Measurements from ENCODE around the gene UBAC1. TPM values are rescaled to one million over a fixed set of nuclear protein-coding genes. Genes with fewer than 3 reads are reported as not detected.

The UBAC1 gene
- total and polyA plus RNA-seq, 11 donors = 71.1 to 140 (median 100) TPM

DNA sequence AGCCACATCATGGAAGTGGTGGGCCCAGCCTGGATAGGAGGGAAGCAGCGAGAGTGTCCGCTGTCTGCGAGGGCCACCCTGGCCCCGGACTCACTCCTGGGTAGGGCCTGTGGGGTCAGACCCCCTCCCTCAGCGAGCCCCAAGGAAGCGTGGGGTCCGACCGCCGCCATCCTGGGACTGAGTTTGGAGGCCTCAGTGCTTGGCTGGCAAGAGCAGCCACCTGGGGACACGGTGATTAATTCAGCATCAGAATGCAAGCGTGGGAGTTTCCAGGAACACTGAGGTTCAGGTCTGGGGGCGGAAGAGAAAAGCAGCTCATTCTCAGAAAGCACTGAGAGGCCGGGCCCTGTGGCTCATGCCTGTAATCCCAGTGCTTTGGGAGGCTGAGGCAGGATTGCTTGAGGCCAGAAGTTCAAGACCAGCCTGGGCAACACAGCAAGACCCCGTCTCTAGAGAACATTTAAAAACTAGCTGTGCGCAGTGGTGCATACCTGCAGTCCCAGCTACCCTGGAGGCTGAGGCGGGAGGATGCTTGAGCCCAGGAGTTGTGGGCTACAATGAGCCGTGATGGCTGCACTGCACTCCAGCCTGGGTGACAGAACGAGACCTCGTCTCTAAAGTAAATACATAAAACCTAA is 35.6 kb downstream of the UBAC1 start:
- TF ChIP-seq, protein P1, sequence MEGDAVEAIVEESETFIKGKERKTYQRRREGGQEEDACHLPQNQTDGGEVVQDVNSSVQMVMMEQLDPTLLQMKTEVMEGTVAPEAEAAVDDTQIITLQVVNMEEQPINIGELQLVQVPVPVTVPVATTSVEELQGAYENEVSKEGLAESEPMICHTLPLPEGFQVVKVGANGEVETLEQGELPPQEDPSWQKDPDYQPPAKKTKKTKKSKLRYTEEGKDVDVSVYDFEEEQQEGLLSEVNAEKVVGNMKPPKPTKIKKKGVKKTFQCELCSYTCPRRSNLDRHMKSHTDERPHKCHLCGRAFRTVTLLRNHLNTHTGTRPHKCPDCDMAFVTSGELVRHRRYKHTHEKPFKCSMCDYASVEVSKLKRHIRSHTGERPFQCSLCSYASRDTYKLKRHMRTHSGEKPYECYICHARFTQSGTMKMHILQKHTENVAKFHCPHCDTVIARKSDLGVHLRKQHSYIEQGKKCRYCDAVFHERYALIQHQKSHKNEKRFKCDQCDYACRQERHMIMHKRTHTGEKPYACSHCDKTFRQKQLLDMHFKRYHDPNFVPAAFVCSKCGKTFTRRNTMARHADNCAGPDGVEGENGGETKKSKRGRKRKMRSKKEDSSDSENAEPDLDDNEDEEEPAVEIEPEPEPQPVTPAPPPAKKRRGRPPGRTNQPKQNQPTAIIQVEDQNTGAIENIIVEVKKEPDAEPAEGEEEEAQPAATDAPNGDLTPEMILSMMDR (IDR thresholded peaks at IDR 0.05) = no peak
- TF ChIP-seq POLR2A (IDR thresholded peaks at IDR 0.05) = no peak
- no peak overlapping the region for H3K27ac ChIP-seq
- DNase-seq = no peak

DNA sequence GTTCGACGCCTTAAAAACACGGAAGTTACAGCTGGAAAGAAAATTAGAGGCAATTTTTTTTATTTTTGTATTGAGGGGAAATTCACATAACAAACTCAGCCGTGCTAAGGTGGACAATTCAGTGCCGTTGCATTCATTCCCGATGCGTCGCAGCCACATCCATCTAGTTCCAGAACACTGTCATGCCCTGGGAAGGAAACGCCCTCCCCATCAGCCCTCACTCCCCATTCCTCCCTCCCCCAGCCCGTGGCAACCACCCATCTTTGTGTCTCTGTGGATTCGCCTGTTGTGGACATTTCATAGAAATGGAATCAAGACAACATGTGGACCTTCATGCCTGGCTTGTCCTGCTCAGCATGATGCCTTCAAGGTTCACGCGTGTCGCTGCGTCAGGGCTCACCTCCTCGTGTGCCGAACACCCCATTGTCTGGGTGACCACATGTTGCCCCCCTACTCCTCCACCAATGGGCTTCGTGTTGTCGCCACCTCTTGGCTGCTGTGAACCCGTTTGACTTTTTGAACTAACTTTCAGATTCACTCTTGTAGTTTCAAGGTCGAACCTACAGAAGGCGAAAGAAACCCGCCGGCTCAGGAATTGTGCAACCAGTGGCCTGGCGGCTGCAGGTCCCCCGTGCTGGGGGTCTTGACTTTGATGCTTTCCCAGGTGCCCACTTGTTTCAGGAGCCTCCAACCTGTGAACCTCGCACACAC is 36.4 kb downstream of the UBAC1 start:
- no peak for ATAC-seq
- no peak for DNase-seq
- intact Hi-C loops (cut with DNase I) = no loop called here
- H3K4me3 ChIP-seq = no peak overlapping the region
- peaks cover 0 to 23% (median 2%) of the 10 kb centered on the region in 12 donors for H3K4me1 ChIP-seq
- WGBS, 4 donors = 82 to 86% (median 85%) methylated on average over 27 of the region's 27 CpGs
- H3K27me3 ChIP-seq = no peaks in the 10 kb centered on the region
- no peak overlapping the region for H3K27ac ChIP-seq
- peaks cover 0 to under 1% (median 0%) of the 10 kb centered on the region in 12 donors for H3K9me3 ChIP-seq
- TF ChIP-seq, protein P1 (IDR thresholded peaks at IDR 0.05) = no peak
- TF ChIP-seq POLR2A (IDR thresholded peaks at IDR 0.05) = no peak
- peaks cover 0 to 47% (median 8%) of the 10 kb centered on the region in 9 donors for H3K36me3 ChIP-seq

More for the DNA sequence above, 35.6 kb downstream of the UBAC1 start:
- intact Hi-C loops (cut with DNase I) = no loop called here
- no peak overlapping the region for H3K4me3 ChIP-seq
- WGBS, 4 donors = 90 to 97% (median 93%) methylated on average over 12 to 19 of the region's 19 CpGs
- H3K4me1 ChIP-seq = peaks cover 0 to 29% (median 2%) of the 10 kb centered on the region in 12 donors
- no peak for ATAC-seq
- H3K27me3 ChIP-seq = no peaks in the 10 kb centered on the region
- no peaks in the 10 kb centered on the region for H3K9me3 ChIP-seq
- H3K36me3 ChIP-seq = peaks cover 0 to 50% (median 12%) of the 10 kb centered on the region in 9 donors

DNA sequence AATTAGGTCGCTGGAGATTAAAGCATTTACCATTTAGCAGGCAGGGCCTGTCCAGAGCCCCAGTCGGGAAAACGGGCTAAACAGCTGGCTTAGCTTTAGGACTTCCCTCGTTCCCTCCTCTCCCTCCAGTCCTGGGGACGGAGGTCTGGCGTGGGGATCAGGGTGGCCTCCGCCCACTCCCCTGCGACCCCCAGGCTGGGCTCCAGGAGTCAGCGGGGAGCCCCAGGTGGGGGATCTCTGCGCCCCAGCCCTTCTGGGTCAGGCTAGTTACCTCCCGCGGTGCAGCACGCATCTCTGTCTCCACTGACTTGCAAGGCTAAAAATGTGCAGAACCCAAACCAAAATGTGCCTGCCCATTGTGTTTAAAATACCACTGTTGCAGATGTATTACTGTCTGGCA is 37.7 kb downstream of the UBAC1 start:
- Histone ChIP-seq H3K9me3 (peaks cover 0 to 11% (median 3%) of the 10 kb centered on the region in 12 donors), H3K36me3 (peaks cover 0 to 39% (median 8%) of the 10 kb centered on the region in 9 donors), H3K27me3 (no peaks in the 10 kb centered on the region), H3K27ac (no peak overlapping the region), H3K4me1 (peaks cover 0 to 14% (median 2%) of the 10 kb centered on the region in 12 donors), H3K4me3 (no peak overlapping the region)
- no peak for ATAC-seq
- DNase-seq = no peak
- 93 to 98% (median 96%) methylated on average over 13 of the region's 13 CpGs for WGBS, 4 donors
- intact Hi-C loops (cut with DNase I) = no loop called here
- TF ChIP-seq POLR2A (IDR thresholded peaks at IDR 0.05) = no peak
- TF ChIP-seq, protein P1 (IDR thresholded peaks at IDR 0.05) = no peak

DNA sequence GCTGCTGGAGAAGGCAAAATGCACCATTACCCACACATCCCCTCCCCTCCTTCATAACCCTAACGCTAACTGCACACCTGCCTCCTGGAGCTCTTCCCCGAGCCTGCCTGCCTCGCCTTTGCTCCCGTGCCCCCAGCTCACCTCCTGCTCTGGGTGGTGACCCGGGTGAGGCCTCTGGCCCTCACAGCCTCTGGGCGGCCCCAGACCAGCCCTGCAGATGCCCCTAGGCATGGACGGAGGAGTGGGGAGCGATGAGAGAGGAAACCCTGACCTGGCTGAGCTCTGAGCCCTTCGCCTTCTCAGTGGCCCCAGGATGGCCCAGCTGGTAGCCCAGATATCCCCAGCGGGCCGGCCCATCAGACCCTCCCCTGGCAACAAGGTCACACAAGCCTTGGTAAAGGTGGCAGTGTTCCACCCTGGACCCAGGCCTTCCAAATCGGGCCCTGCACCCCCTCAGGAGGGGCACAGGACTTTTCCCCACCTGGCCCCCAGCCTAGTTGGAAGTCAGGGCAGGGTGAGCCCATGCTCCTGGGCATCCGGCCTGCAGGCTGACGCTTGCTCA is 39.3 kb downstream of the UBAC1 start:
- DNase-seq (no peak), ATAC-seq (peak in 1 of 4 donors; percentile 16)
- no peaks in the 10 kb centered on the region for H3K27me3 ChIP-seq
- no peak overlapping the region for H3K4me3 ChIP-seq
- peaks cover 0 to 28% (median 17%) of the 10 kb centered on the region in 12 donors for H3K9me3 ChIP-seq
- H3K36me3 ChIP-seq = peaks cover 0 to 39% (median 8%) of the 10 kb centered on the region in 9 donors
- H3K27ac ChIP-seq = no peak overlapping the region
- no peak for TF ChIP-seq POLR2A (IDR thresholded peaks at IDR 0.05)
- TF ChIP-seq, protein P1 (IDR thresholded peaks at IDR 0.05) = no peak
- H3K4me1 ChIP-seq = peaks cover 0 to 6% (median 0%) of the 10 kb centered on the region in 12 donors
- 85 to 93% (median 92%) methylated on average over 10 to 14 of the region's 14 CpGs for WGBS, 4 donors
- intact Hi-C loops (cut with DNase I) = no loop called here
